GM12872 (cell line): ENCODE measurements around the gene MGLL.

Experiments
- TF ChIP-seq, protein P1 (sequence below): IDR thresholded peaks from 3 replicates; pipeline ENCODE4 v1.5.1; 2011; ENCODE audit warnings: low read depth, mild to moderate bottlenecking, low read length, moderate library complexity; ENCODE audit not compliant: insufficient read depth

MGLL gene

DNA sequence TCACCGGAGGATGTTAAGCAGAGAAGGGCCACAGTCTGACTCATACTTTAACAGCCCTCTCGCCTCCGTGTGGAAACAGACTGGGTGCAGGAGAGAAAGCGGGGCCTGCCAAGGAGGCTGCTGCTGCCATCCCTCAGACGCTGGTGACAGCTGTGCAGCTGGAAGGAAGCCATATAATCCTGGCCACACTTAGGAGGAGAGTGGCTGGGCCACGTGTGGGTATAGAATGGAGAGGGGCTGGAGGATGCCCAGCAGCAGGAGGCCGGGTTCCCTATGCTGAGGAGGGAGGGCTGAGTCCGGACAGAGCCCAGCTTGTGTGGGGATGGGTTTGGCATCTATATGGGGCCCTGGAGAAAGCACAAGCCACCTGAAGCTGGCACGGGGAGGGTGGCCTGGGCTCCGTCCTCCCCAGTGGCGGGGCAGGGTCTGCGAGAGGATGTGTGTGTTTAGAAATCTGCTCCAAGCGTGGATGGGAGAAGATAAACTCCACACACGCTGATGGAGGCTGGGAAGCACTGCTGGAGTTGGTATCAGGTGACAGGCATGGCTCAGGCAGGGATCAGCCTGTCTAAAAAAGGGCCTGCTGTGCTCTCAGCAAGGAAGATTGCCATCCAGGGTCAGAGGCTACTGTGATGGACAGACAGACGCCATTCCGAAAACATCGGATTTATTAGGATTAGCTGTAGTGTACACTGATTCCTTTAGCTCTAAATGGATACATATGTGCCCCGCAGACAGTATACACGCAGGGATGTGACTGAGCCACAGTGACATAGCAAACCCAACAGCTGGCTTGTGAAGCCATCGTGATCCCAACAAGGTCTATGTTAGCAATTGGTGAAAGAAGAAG, 133.7 kb downstream of the MGLL start:
- TF ChIP-seq, protein P1, sequence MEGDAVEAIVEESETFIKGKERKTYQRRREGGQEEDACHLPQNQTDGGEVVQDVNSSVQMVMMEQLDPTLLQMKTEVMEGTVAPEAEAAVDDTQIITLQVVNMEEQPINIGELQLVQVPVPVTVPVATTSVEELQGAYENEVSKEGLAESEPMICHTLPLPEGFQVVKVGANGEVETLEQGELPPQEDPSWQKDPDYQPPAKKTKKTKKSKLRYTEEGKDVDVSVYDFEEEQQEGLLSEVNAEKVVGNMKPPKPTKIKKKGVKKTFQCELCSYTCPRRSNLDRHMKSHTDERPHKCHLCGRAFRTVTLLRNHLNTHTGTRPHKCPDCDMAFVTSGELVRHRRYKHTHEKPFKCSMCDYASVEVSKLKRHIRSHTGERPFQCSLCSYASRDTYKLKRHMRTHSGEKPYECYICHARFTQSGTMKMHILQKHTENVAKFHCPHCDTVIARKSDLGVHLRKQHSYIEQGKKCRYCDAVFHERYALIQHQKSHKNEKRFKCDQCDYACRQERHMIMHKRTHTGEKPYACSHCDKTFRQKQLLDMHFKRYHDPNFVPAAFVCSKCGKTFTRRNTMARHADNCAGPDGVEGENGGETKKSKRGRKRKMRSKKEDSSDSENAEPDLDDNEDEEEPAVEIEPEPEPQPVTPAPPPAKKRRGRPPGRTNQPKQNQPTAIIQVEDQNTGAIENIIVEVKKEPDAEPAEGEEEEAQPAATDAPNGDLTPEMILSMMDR = no peak

DNA sequence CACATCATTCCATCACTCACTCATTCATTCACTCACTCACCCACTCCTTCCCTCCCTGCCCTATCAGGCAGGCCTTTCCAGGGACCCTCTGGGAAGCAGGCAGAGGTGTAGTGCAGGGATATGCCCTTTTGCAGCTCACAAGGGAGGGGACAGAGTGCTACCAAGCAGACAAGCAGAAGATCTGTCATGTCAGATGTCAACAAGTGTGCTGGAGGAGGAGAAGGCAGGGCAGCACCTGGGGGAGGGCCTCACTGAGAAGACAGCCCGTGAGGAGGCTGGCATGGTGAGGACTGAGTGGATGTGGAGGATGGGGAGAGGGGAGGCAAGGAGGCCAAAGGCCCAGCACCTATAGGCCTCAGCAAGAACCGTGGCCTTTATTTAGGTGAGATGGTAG, 134.3 kb downstream of the MGLL start:
- TF ChIP-seq, protein P1 = no peak

DNA sequence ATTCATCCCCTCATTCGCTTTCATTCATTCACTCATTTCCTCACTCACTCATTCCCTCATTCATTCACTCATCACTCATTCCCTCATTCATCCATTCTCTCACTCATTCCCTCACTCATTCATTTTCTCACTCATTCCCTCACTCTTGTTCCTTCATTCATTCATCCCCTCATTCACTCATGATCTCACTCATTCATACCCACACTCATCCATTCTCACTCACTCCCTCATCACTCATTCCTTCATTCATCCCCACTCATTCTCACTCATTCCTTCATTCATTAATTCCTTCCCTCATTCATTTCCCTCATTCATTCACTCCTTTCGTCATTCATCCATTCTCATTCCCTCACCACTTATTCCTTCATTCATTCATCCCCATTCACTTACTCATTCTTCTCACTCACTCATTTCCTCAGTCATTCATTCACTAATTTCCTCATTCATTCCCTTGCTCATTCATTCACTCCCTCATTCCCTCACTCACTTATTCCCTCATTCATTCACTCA, 135.0 kb downstream of the MGLL start:
- TF ChIP-seq, protein P1 = no peak

DNA sequence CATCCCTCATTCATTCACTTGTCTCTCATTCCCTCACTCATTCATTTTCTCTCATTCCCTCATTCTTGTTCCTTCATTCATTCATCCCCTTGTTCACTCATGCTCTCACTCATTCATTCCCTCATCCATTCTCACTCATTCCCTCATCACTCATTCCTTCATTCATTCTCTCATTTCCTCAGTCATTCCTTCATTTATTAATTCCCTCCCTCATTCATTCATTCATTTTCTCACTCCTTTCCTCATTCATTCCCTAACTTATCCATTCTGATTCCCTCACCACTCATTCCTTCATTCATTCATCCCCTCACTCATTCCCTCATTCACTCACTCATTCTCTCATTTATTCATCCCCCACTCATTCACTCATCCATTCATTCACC, 135.8 kb downstream of the MGLL start:
- TF ChIP-seq, protein P1 = no peak

DNA sequence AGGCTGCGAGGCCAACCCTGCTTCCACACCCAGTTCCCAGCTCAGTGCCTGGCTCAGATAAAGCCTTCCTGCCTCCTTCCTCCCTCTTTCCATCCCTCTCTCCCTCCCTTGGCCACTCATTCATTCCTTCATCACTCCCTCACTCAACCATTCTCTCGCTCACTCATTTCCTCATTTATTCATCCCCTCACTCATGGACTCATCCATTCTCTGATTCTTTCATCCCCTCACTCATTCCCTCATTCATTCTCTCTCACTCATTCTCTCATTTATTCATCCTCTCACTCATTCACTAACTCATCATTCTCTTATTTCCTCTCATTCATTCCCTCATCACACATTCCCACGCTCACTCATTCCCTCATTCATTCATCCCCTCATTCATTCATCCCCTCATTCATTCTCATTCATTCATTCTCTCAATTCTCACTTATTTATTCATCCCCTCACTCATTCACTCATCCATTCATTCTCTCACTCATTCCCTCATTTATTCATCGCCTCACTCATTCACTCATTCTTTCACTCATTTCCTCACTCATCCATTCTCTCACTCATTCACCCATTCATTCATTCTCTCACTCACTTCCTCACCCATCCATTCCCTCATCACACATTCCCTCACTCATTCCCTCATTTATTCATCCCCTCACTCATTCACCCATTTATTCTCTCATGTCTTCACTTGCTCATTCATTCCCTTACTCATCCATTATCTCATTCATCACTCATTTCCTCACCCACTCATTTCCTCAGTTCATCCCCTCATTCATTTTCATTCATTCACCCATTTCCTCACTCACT, 136.4 kb downstream of the MGLL start:
- TF ChIP-seq, protein P1 = no peak

DNA sequence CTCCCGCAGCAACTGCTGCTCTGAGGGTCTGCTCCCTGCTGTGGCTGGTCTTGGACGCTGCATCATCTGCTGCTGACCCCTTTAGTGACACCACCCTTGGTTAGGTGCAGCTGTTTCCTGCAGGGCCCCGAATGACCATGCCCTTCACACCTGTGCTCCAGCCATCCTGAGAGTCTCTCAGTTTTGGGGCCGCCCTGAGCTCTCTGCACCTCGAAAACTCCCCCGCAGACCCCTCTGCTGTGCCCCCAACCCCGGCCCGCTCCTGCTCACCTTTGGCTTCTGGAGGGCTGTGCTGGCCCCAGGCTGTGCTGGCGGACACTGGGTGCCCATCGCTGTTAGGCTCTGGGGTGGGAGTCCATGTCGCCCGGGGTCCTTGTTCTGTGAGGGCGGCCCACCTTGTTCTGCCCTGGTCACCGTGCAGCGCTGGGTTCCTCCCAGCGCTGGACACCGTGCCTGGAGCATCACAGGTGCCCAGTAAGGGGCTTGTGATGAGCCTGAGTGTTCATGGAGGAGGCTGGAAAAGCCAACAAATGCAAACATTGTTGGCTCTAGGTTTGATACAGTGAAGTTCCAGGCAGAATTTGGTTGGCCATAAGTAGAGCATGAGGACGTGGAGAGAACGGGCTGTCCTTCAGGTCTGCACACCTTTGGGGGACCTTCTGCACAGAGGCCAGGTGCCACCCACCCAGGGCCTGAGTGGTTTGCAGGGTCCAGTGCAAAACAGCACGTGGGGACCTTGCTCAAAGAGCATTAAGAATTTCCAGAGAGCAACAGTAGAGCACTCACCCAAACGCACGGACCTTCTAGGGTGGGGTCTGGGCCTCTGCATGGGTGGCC, 137.2 kb downstream of the MGLL start:
- TF ChIP-seq, protein P1 = no peak
